Activated CD4-positive, alpha-beta T cell treated with anti-CD3 and anti-CD28 coated beads, Interleukin-2, Interleukin-4, amounts not matched to agents 100 ng/mL and 50 ng/mL, durations not matched to agents 16 hours and 8 hours (primary cell): ENCODE measurements around the gene RGMA.
"Not testable (repeated sequence)": the region's sequence is repeated elsewhere in the genome, so short reads cannot be mapped to it uniquely, and the experiment has no call there.

ENCODE experiments used
- DNase-seq: peaks from one replicate; pipeline ENCODE4 v3.0.0-alpha.2; 2020; ENCODE audit warnings: low spot score

RGMA gene

DNA sequence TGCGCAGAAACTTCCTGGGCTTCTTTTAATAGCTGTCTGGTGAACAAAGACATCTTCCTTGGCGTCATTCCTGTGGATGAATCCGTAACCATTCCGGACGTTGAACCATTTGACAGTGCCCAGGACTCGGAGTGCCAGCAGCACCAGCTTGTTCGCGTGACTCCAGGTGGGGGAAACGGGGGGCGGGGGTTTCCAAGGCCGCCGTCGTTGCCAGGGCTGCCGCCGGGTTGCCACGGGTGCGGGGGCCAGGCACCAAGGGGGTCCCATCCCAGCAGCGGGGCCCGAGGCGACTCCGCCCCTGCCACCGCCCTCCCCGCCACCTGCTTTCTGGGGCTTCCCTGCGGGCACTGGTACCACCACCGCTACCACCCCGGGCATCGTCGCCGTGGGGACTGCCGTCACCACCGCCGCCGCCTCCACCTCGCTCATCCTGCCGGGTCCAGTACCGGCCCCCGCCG is 22.8 kb downstream of the RGMA start:
- no peak for DNase-seq

DNA sequence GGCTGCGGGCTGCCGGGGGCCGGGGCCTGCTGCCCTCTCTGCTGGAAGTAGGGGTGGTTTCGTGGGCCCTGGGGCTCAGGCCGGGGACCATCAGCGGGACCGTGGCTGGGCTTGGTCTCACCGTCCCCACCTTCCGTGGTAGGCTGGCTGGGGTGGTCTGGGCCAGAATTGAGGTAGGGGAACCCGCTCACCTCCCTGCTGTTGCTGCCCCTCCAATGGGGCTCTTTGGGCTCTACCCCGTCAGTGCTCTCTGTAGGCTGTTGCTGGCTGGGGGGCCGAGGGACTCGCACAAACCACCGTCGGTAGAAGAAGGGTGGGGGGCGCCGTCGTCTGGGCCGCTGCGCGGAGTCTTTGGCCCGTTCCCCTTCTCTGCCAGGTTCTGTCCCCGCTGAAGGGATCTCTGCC is 23.4 kb downstream of the RGMA start:
- DNase-seq = no peak

DNA sequence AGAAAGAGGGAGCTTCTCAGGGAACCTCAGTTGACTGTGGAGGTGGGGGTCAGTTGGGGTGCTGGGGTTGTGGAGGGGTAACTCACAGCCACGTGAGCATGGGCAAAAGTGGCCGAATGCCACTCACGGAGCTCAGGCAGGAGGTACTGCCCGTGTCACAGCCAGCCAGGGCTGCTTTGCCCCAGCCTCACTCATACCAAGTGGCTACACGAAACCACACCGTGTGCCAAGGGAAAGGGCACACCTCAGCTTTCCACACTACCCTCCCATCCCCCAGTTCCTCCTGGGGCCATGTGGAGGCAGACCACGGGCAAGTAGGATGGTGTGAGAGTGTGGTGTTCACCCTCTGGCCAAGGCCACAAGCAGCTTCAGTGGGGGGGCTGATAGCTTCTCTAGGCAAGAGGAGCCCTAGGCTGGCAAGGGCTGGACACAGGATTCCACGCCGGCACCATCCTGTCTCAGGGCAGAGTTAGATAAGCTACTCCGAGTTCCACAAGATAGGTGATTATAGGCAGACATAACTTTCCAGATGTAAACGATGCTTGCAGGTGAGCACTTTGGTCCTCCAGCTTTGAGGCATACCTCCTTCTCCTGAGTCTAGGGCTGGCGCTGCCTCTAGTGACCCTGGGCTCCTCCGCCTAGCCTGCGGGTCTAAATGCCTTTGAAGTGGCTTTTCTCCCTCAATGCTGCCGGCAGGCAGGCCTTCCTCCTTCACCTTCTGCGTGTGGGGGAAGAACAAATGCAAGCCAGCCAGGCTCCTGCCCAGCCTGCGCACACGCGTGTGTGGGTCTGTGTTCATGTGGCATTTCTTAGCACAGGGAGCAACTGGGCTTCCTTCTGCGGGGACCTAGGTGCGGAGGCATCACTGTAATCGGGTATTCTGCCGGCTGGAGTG is 25.0 kb downstream of the RGMA start:
- no peak for DNase-seq

- DNase-seq = no peak
Observed at GRCh38 chr15:93063262-93063671, 25.7 kb downstream of the RGMA start.

GRCh38 chr15:93062628-93063261 is 26.3 kb downstream of the RGMA start:
- not testable (repeated sequence) for DNase-seq

DNA sequence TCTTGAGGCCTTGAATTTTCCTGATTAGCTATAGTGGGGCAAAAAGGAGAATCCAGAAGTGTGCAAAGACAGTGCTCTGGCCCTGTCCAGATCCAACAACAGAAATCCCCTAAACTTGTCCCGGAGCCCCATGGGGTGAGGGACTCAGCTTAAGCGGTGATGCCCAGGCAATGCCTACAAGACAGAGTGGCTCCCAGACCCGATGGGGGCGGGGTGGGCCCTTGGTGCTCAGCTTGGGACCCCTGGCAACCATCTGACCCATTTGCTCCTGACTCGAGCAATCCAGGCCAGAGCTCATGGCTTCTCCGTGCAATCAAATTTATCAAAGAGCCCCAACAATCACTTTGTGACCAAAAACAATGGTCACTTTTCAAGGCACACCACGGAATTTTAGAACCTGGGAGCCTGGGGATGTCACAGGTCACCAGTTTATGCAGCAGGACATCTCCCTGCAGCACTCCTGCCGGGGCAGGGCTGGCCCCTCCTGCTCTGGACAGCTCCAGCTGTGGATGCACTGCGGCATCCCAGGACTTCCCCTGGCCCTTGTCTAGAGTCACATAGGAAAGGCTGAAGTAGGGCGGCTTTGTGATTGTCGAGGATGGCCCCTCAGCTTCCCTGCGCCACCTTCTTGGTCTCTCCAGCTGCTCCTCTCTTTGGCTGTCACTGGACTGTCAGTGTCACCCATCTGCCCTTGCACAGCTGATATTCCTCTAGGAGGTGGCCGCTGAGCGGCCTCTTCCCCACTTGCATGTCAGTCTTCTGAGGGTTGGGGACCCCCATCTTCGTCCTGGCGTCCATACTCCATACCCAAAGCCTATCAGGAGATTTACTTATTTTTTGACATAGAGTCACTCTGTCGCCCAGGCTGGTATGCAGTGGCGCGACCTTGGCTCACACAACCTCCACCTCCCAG is 28.4 kb downstream of the RGMA start:
- DNase-seq = no peak

GRCh38 chr15:93059442-93059841 is 29.6 kb downstream of the RGMA start:
- DNase-seq = no peak

GRCh38 chr15:93058904-93059427 is 30.0 kb downstream of the RGMA start:
- DNase-seq = no peak

DNA sequence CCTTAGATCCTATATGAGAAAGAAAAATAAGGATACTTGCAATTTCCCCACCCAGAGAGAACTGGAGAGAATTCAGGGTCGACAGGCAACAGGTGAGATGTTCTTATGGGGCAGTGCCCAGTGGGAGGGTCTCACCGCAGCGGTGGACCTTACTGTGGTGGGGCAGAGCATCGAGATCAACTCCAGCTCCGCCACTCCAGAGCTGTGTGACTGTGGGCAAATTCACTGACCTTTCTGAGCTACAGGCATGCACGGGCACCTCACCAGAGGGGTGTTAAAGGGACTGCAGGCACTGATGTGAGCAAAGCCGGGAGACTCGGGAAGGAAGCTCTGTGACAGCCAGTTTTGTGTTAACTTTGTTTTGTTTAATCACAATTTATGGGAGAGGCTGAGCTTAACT is 30.9 kb downstream of the RGMA start:
- DNase-seq = no peak

GRCh38 chr15:93057618-93058017 is 31.4 kb downstream of the RGMA start:
- no peak for DNase-seq

GRCh38 chr15:93056836-93057235 is 32.2 kb downstream of the RGMA start:
- DNase-seq = no peak

DNA sequence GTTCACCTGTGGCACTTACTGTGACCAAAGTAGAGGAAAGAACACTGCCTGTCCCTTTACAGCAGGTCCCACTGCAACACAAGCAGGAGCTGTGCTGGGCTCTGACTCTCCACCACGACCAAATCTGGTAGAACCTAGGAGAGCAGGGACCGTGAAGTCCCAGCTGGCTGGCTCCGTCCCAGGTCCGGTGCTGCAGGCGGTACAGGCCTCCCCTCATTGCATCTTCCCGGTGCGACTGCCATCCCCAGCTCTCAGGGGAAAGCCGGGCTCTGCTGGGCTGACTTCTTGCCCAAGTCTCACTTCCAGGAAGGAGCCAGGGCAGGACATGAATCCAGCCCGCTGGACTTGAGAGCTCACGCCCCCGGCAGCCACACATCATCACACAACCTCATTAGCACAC is 33.8 kb downstream of the RGMA start:
- no peak for DNase-seq

- no peak for DNase-seq
Observed at GRCh38 chr15:93052090-93052879, 36.7 kb downstream of the RGMA start.

GRCh38 chr15:93051236-93052089 is 37.5 kb downstream of the RGMA start:
- no peak for DNase-seq

DNA sequence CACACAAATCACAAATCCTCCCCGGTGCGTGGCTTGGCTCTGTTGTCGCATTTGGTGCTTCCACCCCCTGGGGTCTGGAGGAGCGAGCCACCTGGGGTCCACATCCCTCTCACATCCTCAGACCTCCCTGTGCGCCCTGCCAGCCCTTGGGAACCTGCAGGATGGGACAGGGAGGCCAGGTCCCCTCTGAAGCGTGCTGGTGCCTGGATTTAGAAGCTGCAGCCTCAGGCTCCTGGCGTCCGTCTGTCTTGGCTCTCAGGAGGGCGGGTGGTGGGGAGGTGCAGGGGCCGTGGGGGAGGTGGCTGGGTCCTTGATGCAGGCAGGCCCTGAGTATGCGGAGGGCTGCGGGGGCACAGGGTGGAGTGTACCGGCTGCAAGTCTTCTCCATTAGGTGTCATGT is 38.4 kb downstream of the RGMA start:
- no peak for DNase-seq

- DNase-seq = no peak
Observed at GRCh38 chr15:93049914-93050578, 39.0 kb downstream of the RGMA start.

- DNase-seq = no peak
Observed at GRCh38 chr15:93049233-93049632, 39.8 kb downstream of the RGMA start.

GRCh38 chr15:93048759-93049161 is 40.3 kb downstream of the RGMA start:
- DNase-seq = no peak

DNA sequence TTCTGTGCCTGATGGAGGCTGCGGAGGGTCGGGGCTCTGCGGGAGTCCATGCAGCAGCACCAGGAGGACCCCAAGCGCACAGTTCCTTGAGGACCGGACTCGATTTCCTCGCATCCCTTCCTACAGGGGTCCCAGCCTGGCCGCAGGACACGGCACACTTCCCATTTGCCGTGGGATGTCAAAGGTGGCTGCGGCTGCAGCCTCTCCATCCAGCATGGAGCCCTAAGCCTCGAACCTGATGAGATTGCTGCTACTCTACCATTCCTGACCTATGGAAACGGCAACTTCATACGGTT is 40.6 kb downstream of the RGMA start:
- DNase-seq = no peak
